K562 (cell line): ENCODE measurements around the gene MIXL1. TPM values are rescaled to one million over a fixed set of nuclear protein-coding genes. Genes with fewer than 3 reads are reported as not detected.

Experiments used
- BRF1 ChIP-seq: IDR thresholded peaks from 3 replicates; pipeline ENCODE4 v1.6.1; 2011; ENCODE audit warnings: borderline replicate concordance, mild to moderate bottlenecking; ENCODE audit not compliant: insufficient read length; ENCODE audit errors: extremely low read depth
- CBX5 ChIP-seq: IDR thresholded peaks from 2 replicates; pipeline ENCODE4 v1.6.1; 2014; ENCODE audit warnings: low read depth, borderline replicate concordance
- ELF4 ChIP-seq: fragments of 450-650 bp; formaldehyde crosslinking; IDR thresholded peaks from 2 replicates; pipeline ENCODE4 v1.4.0; 2022; ENCODE audit warnings: missing genetic modification characterization
- FOXK2 ChIP-seq, 2 experiments: fragments of 450-650 bp; IDR thresholded peaks in 1 of 2; conservative IDR thresholded peaks in 1 of 2; 2 replicates each; pipeline ENCODE4 v1.6.1; 2016; ENCODE audit warnings: low read depth in 2 of 2, mild to moderate bottlenecking in 1 of 2
- LARP7 ChIP-seq: fragments of 450-650 bp; IDR thresholded peaks from 2 replicates; pipeline ENCODE4 v1.6.1; 2016
- NCOA1 ChIP-seq: fragments of 450-650 bp; IDR thresholded peaks from 2 replicates; pipeline ENCODE4 v1.6.1; 2016; ENCODE audit warnings: low read depth
- PHF20 ChIP-seq: fragments of 450-650 bp; IDR thresholded peaks from 2 replicates; pipeline ENCODE4 v1.6.1; 2018; ENCODE audit not compliant: partially characterized antibody
- RBM14 ChIP-seq: fragments of 200-400 bp; formaldehyde crosslinking; IDR thresholded peaks from 2 replicates; pipeline ENCODE4 v1.6.1; 2018; ENCODE audit warnings: low read depth, mild to moderate bottlenecking, low read length, moderate library complexity, borderline replicate concordance; ENCODE audit not compliant: insufficient read depth
- RFX1 ChIP-seq: fragments of 450-650 bp; IDR thresholded peaks from 2 replicates; pipeline ENCODE4 v1.6.1; 2016; ENCODE audit warnings: mild to moderate bottlenecking, moderate library complexity
- SMARCC2 ChIP-seq: fragments of 450-650 bp; IDR thresholded peaks from 2 replicates; pipeline ENCODE4 v1.6.1; 2017; ENCODE audit warnings: antibody characterized with exemption, moderate library complexity, mild to moderate bottlenecking, low read depth
- TAL1 ChIP-seq: fragments of 450-650 bp; IDR thresholded peaks from 2 replicates; pipeline ENCODE4 v1.6.1; 2016; ENCODE audit warnings: mild to moderate bottlenecking
- XRCC3 ChIP-seq: fragments of 450-650 bp; IDR thresholded peaks from 2 replicates; pipeline ENCODE4 v1.6.1; 2017; ENCODE audit warnings: mild to moderate bottlenecking, moderate library complexity
- ZNF507 ChIP-seq: conservative IDR thresholded peaks from 2 replicates; pipeline ENCODE4 v1.6.1; 2017; ENCODE audit warnings: missing genetic modification characterization, missing compliant biosample characterization
- ZNF707 ChIP-seq: fragments of 250-450 bp; sonication (Bioruptor Pico); conservative IDR thresholded peaks from 2 replicates; pipeline ENCODE4 v1.8.0; 2022; ENCODE audit warnings: inconsistent platforms, mild to moderate bottlenecking, moderate library complexity
- polyA plus RNA-seq, 8 experiments: library from polyadenylated mRNA; depleted of rRNA in 4 of 8; stranded (reverse) in 5 of 8; unstranded in 3 of 8; fragments of >200 nt; fragmentation: Nextera tagmentation in 2 of 8; fragmentation: Illumina TruSeq in 1 of 8; extraction: Ambion mirVana in 2 of 8; extraction: Trizol in 1 of 8; gene quantifications; 2 replicates each; pipeline versions ENCODE4 v1.2.1 to v1.2.3, GENCODE V29; 2011 to 2014; ENCODE audit warnings: inconsistent platforms in 1 of 8, missing spikeins in 1 of 8
- total RNA-seq, 7 experiments: library from RNA; depleted of rRNA in 6 of 7; stranded (reverse); fragments of >200 nt in 6 of 7; fragmentation: Illumina TruSeq in 2 of 7; extraction: Trizol in 2 of 7; gene quantifications; 2 replicates each; pipeline versions ENCODE4 v1.2.1 to v1.2.3, GENCODE V29; 2011 to 2021; ENCODE audit warnings: low replicate concordance in 1 of 7
- TF ChIP-seq, protein P1 (sequence below): fragments of 200-800 bp; sonication (Bioruptor generic); IDR thresholded peaks from 2 replicates; pipeline ENCODE4 v1.6.1; 2016; ENCODE audit warnings: missing genetic modification characterization, missing compliant biosample characterization
- TF ChIP-seq, protein P2 (sequence below): fragments of 450-650 bp; IDR thresholded peaks from 2 replicates; pipeline ENCODE4 v1.6.1; 2016
- TF ChIP-seq, protein P3 (sequence below), 2 experiments: IDR thresholded peaks in 1 of 2; conservative IDR thresholded peaks in 1 of 2; 2 replicates each; pipeline ENCODE4 v1.6.1; 2016; ENCODE audit warnings: low read depth in 2 of 2, mild to moderate bottlenecking in 1 of 2, missing compliant biosample characterization in 1 of 2, missing genetic modification characterization in 1 of 2, moderate library complexity in 1 of 2
- TF ChIP-seq, protein P4 (sequence below): fragments of 250-450 bp; sonication (Bioruptor Pico); IDR thresholded peaks from 2 replicates; pipeline ENCODE4 v1.8.0; 2021; ENCODE audit warnings: borderline replicate concordance, mild to moderate bottlenecking, moderate library complexity; ENCODE audit not compliant: poor library complexity, severe bottlenecking

Gene MIXL1
- total and polyA plus RNA-seq, 9 of the 15 experiments (the other 6 are each of a cell fraction or from before 2014, with no cell fraction given) = not detected

DNA sequence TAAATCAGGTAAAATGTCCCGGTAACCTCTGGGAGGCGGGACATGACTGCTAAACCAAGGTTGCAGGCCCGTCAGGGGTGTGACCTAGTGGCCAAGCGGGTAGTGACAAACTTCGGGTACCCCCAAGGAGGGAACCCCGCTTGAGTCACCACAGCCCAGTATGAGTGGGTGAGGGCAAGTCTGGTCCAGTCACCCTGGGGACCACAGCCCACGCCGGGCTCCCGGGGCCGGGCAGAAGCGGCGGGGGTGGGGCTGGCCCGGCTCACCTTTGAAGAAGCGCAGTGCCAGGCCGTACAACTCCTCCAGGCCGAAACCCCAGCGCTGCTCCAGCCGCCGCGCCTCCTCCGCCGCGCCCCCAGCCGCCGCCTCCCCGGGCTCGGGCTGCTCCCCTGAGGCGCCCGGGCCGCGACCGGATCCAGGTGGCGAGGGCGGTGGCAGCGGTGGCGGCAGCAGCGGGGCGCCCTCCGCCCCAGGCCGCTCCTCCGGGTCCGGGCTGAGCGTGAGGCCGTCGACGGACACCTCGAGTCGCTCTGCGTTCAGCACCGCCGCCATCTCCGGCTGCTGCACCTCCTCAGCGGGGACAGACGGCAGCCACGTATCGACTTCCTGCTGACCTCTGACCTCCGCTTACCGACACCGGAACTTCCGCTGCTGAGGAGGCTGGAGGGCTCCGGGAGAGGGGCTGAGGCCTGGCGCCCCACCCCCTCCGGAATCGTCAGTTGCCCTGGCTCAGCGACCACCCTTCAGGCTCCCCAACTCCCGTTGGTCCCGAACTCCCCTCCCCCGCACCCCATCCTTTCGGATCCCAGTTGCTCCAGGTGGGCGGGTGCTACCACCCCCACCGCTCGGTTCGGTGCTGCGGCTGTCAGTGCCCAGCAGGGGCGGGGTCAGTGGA lies 37.1 kb upstream of the MIXL1 start, which contains the start of gene ACBD3 (continued):
- no peak for TF ChIP-seq BRF1
- peak; percentile 99 for TF ChIP-seq PHF20
- no peak for TF ChIP-seq RBM14
- peak; percentile 65; the same call in 1 of the 2 replicates for TF ChIP-seq NCOA1
- TF ChIP-seq, protein P1, sequence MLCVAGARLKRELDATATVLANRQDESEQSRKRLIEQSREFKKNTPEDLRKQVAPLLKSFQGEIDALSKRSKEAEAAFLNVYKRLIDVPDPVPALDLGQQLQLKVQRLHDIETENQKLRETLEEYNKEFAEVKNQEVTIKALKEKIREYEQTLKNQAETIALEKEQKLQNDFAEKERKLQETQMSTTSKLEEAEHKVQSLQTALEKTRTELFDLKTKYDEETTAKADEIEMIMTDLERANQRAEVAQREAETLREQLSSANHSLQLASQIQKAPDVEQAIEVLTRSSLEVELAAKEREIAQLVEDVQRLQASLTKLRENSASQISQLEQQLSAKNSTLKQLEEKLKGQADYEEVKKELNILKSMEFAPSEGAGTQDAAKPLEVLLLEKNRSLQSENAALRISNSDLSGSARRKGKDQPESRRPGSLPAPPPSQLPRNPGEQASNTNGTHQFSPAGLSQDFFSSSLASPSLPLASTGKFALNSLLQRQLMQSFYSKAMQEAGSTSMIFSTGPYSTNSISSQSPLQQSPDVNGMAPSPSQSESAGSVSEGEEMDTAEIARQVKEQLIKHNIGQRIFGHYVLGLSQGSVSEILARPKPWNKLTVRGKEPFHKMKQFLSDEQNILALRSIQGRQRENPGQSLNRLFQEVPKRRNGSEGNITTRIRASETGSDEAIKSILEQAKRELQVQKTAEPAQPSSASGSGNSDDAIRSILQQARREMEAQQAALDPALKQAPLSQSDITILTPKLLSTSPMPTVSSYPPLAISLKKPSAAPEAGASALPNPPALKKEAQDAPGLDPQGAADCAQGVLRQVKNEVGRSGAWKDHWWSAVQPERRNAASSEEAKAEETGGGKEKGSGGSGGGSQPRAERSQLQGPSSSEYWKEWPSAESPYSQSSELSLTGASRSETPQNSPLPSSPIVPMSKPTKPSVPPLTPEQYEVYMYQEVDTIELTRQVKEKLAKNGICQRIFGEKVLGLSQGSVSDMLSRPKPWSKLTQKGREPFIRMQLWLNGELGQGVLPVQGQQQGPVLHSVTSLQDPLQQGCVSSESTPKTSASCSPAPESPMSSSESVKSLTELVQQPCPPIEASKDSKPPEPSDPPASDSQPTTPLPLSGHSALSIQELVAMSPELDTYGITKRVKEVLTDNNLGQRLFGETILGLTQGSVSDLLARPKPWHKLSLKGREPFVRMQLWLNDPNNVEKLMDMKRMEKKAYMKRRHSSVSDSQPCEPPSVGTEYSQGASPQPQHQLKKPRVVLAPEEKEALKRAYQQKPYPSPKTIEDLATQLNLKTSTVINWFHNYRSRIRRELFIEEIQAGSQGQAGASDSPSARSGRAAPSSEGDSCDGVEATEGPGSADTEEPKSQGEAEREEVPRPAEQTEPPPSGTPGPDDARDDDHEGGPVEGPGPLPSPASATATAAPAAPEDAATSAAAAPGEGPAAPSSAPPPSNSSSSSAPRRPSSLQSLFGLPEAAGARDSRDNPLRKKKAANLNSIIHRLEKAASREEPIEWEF (CRISPR knock-in tag) = no peak
- no peak for TF ChIP-seq TAL1
- TF ChIP-seq FOXK2 (conservative IDR thresholded peaks at IDR 0.05 in 1 of 2, IDR thresholded peaks at IDR 0.05 in 1 of 2; ENCODE audit: low read depth in 2 of 2) = peak in 1 of 2 experiments; percentile 52; a peak in 2 of 4 replicates
- no peak for TF ChIP-seq RFX1
- no peak for TF ChIP-seq ZNF507 (tag)
- TF ChIP-seq XRCC3 = no peak
- peak; percentile 33; the same call in 1 of the 2 replicates for TF ChIP-seq ELF4 (CRISPR knock-in tag)
- TF ChIP-seq, protein P2, sequence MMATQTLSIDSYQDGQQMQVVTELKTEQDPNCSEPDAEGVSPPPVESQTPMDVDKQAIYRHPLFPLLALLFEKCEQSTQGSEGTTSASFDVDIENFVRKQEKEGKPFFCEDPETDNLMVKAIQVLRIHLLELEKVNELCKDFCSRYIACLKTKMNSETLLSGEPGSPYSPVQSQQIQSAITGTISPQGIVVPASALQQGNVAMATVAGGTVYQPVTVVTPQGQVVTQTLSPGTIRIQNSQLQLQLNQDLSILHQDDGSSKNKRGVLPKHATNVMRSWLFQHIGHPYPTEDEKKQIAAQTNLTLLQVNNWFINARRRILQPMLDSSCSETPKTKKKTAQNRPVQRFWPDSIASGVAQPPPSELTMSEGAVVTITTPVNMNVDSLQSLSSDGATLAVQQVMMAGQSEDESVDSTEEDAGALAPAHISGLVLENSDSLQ = peak; percentile 93
- TF ChIP-seq LARP7 = no peak
- TF ChIP-seq, protein P3, sequence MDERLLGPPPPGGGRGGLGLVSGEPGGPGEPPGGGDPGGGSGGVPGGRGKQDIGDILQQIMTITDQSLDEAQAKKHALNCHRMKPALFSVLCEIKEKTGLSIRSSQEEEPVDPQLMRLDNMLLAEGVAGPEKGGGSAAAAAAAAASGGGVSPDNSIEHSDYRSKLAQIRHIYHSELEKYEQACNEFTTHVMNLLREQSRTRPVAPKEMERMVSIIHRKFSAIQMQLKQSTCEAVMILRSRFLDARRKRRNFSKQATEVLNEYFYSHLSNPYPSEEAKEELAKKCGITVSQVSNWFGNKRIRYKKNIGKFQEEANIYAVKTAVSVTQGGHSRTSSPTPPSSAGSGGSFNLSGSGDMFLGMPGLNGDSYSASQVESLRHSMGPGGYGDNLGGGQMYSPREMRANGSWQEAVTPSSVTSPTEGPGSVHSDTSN (CRISPR knock-in tag; IDR thresholded peaks at IDR 0.05; ENCODE audit: low read depth) = no peak
- TF ChIP-seq, protein P3 (tag; conservative IDR thresholded peaks at IDR 0.05; ENCODE audit: low read depth) = peak; percentile 67
- peak; percentile 10; the same call in 1 of the 2 replicates for TF ChIP-seq CBX5
- TF ChIP-seq, protein P4, sequence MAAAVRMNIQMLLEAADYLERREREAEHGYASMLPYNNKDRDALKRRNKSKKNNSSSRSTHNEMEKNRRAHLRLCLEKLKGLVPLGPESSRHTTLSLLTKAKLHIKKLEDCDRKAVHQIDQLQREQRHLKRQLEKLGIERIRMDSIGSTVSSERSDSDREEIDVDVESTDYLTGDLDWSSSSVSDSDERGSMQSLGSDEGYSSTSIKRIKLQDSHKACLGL (CRISPR knock-in tag) = no peak
- TF ChIP-seq ZNF707 (CRISPR knock-in tag) = no peak
- TF ChIP-seq SMARCC2 = no peak
